HG03457 (cell line): ENCODE measurements around the gene RDH13.
"Not testable (repeated sequence)": the region's sequence is repeated elsewhere in the genome, so short reads cannot be mapped to it uniquely, and the experiment has no call there.

Source experiments
- ATAC-seq: cut with Tn5 transposase; IDR thresholded peaks from one replicate; pipeline ENCODE4 v1.9.1; 2021; ENCODE audit warnings: moderate number of reproducible peaks; ENCODE audit not compliant: unreplicated experiment

The RDH13 gene, protein sequence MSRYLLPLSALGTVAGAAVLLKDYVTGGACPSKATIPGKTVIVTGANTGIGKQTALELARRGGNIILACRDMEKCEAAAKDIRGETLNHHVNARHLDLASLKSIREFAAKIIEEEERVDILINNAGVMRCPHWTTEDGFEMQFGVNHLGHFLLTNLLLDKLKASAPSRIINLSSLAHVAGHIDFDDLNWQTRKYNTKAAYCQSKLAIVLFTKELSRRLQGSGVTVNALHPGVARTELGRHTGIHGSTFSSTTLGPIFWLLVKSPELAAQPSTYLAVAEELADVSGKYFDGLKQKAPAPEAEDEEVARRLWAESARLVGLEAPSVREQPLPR

GRCh38 chr19:55062735-55063491, at the start of gene RDH13:
Gene RDH13, minus strand, starts transcription at chr19:55063148. Its CDS starts 116 bp downstream, at chr19:55063032.
- ATAC-seq = peak; percentile 55

DNA sequence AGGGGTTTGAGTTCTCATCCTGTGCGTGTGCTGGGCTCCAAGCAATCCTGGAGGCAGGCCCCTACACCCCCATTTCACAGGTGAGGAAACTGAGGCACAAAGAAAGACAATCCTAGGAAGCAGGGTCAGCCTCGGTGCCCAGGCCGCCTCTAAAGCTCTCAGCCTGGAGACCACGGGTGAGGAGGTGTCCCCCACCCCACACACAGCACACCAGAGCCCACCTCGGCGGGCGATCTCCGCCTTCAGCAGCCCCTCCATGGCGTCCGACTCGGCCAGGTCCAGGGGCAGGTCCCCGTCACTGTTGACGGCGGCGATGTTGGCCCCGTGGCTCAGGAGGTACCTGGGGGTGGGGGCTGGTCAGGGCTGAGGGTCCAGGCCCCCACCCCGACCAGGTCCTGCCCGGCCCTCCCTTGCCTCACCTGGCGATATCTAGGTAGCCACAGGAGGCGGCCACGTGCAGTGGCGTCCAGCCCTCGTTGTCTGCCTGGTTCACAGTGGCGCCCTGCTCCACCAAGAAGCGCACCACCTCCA, 49.4 kb upstream of the RDH13 start:
- no peak for ATAC-seq

- ATAC-seq = no peak
These were observed 48.4 kb upstream of the RDH13 start for GRCh38 chr19:55111238-55111831.

DNA sequence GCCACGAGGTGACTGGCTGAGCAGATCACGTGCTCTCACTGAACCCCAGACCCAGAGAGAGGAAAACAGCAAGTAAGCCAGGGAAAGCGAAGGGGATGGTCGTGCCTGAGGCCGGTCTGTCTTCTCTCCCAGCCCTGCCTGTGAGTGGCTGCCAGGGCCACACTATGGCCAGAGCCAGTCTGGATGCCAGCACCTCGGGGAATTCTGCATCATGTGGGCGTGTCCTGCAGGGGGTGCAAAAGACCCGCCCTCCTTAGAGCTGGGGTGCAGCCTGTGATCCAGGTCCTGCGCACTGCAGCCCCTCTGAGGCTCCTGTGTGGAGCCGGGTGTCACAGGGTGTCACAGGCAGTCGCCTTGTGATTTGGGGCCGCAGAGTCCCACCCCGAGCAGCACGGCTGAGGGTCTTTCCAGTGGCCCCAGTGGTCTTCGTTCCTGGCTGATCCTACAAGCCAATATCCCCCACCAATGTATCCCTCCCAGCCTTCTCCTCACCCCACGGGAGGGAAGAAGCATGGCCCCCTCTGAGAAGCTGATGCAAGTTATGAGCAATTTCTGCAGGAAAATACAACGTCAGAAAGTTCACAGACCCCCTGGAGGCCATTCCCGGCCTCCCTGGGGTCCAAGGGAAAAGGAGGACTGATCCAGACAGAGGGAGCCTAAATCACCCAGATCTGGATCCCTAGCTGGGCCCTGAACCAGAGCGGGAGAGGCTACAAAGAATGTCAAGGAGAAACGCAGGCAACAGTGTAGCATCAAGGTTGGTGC, 46.8 kb upstream of the RDH13 start:
- ATAC-seq = no peak

DNA sequence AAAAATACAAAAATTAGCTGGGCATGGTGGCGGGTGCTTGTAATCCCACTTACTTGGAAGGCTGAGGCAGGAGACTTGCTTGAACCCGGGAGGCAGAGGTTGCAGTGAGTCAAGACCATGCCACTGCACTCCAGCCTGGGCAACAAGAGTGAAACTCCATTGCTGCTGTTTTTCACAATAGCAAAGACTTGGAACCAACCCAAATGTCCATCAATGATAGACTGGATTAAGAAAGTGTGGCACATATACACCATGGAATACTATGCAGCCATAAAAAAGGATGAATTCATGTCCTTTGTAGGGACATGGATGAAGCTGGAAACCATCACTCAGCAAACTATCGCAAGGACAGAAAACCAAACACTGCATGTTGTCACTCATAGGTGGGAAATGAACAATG, 44.3 kb upstream of the RDH13 start:
- not testable (repeated sequence) for ATAC-seq

- no peak for ATAC-seq
These were observed 43.6 kb upstream of the RDH13 start for GRCh38 chr19:55106591-55106990.

- no peak for ATAC-seq
These were observed 42.3 kb upstream of the RDH13 start for GRCh38 chr19:55105237-55105636.

DNA sequence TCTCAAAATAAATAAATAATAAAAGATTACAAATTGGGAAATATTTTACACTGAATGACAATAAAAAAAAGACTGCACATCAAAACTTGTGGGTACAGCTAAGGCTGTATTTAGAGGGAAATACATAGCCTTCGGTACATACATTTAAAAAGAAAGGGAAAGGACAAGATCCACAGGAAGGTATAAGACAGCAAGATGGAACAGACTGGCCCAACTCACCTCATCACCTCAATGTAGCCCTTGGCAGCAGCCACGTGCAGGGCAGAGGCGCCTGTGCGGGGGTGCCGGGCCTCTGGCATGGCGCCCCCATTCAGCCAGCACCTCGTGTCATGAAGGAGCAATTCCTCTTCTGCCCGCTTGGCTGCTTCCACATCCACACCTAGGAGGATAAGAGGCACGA, 40.2 kb upstream of the RDH13 start:
- ATAC-seq = no peak

- ATAC-seq = no peak
These were observed 38.3 kb upstream of the RDH13 start for GRCh38 chr19:55101261-55101660.

DNA sequence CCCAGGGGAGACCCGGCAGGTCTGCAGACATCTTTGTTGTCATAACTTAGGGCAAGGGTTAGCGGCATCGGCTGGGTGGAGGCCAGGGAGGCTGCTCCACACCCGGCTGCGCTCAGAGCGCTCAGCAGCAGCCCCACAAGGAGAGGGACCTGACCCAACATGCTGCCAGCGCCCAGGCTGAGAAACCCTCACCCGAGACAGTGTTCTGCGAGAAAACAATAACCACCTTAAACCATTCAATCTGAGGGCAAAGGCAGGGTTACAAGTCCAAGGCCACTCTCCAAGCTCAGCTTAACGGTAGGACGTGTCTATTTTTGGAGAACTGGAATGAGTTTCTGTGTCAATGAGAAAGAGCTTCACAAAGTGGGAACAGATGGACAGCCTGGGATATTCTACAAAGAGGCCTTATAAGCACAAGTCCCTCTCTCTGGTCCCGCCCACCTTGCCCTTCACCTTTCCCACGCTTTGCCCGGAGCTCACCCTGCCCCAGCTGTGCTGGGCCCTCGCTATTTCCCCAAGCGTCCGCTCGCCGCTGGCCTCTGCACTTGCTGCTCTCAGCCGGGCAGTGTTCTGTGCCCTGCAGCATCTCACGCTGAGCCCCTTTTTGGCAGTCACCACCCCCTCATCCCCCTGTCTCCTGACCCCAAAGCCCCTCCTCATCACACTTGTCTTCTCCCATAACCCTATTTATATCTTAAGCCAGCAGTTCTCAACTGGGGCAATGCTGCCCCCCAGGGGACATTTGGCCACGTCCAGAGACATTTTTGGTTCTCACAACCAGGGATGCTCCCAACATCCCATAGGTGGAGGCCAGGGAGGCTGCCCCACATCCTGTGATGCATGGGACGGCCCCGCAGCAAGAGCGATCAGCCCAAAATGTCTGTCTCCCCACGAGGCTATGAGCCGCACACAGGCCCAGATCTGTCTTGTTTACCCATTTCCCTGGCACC, 36.9 kb upstream of the RDH13 start:
- no peak for ATAC-seq

DNA sequence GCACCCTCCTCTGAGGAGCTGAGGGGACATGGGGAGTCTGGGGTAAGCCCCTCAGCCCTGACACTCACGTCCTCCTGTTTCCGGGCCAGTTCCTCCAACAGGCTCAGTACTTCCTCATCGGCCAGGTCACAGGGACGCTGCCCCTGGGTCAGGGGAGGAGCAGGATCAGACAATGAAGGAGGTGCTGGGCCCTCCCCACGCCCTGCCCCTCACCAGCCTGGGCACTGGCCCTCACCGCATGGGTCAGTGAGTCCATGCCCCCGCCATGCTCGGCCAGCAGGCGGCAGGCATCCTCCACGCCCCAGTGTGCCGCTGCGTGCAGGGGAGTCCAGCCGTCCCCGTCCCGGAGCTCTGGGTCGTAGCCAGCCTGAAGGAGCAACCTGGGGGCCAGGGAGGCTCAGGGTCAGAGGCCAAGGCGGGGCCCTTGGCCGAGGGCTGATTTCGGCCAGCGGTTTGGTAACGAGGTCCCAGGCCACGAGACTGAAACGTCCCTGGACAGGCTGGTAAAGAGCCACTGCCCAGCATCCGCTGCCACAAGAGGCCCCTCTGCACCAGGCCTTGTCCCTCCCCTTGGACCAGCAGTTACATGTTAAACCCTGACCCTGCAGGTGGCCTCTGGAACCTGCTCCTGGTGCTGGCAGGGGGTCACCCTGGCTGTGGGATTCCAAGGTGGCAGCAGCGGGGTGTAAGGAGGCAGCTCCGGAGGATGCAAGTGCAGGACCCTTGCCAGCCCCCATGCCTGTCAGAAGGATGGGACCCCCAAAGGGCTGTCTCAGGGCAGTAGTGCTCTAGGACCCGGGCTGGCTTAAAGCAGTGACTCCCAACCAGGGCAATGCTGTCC, 36.0 kb upstream of the RDH13 start:
- no peak for ATAC-seq

DNA sequence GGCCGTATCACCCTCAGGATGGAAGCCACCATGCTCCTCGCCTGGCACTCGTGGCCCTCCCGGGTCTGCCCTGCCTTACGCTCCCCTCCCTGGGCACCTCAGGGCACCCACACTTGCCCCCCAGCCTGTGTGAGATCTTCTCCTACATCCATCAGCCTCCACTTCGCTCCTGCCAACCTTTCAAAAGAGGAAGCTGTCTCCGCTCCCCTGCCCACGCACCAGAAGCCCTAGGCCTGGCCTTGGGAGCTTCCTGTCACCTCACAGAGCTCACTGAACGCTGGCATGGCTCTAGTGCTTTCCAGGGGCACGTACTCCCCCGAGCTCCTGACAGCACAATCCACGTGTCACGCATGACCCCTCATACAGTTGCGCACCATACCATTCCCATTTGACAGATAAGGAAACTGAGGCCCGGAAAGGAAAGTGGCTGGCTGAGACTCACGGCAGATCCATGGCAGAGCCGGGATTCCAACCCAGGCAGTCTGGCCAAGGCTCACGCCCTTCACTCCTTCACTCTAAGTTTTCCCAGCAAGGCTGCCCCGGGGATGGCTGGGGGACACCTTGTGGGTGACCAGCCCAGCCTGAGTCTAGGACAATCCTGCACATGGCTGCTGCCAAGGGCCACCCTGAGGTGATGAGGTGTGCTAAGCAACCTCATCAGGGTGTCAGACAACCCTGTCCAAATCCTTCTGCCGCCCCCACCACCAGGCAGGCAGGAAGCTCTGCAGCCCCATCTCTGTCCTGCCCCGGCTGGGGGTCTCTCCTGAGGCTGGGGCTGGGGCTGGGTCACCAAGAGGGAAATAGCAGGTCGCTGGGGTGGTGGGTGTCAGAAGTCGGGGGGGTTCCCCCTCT, 35.1 kb upstream of the RDH13 start:
- ATAC-seq = no peak

DNA sequence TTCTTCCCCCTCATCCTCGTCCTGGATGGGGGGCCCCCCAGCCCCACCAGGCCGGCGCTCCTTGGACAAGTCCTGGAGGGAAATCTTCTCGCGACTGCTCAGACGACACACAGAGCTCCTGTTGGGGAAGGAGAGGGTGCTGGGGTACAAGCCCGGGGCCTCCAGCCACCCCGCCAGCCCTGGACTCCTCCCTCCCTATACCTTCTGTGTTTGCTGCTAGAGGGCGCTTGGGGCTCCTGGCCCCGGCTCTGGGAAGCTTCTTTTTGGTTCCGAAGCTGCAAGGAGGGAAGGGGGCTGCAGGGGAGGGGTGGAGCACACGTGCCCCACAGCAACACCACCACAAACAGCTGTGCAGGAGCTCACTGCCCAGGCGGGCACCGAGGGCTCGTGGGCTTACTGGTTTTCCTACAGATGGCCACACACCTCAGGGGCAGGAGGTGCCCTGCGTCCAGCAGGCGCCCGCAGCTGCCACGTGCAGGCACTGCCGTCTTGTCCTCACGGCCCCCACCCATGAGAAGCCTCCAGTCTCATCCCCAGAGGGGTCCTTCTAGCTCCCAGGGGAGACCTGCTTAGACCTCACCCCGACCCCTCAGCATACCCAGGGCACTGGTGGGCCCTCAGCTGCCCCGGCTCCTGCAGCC, 33.2 kb upstream of the RDH13 start:
- no peak for ATAC-seq

- no peak for ATAC-seq
These were observed 32.5 kb upstream of the RDH13 start for GRCh38 chr19:55095260-55096060.

DNA sequence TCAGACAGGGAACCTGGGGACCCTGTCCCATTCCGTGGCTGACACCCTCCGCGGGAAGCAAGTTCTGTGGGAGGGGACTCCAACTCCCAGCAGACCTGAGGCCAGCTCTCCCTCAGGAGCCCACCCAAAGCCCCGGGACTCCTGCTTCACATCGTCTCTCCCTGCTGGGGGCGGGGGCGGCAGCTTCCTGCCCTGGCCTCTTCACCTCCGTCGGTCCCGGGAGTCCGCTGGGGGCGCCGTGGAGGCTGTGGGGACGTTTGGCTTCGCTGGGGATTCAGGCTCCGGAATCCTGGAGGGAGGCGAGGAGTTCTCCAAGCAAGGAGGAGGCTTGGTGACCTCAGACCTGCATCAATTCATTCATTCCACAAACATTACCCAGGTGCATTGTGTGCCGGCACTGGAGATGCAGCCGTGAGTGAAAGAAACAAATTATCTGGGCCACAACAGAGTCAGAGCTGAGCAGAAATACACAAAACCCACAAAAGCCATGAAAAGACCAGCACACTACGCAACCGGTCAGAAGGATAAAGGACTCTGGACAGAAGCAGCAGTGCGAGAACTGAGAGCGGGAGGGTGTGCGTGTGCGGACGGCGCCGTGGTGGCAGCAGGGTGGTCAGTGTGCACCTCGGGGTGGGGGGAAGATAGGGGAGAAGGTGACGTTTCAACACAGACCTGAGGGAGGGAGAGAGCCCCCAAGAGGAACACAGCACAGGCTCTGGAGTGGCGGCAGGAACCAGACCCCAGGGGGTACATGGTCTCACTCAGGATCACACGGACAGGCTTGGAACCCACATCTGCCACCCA, 31.7 kb upstream of the RDH13 start:
- no peak for ATAC-seq
